Peyer's patch (tissue), 4 donors: ENCODE measurements around the gene ADK. TPM values are rescaled to one million over a fixed set of nuclear protein-coding genes. Genes with fewer than 3 reads are reported as not detected.

Experiments
- DNase-seq, 3 donors: peaks; one replicate each; pipeline ENCODE4 v3.0.0-alpha.2; 2017 to 2019
- H3K27ac ChIP-seq, 4 donors: fragments of 200-600 bp; sonication (generic); one replicate each; pipeline ENCODE4 v1.5.1; 2016 to 2019
- H3K27me3 ChIP-seq, 2 donors: fragments of 200-600 bp; sonication (generic); one replicate each; pipeline ENCODE4 v1.5.1; 2019
- H3K36me3 ChIP-seq, 3 donors: fragments of 200-600 bp; sonication (generic); one replicate each; pipeline ENCODE4 v1.5.1; 2016 to 2019
- H3K4me1 ChIP-seq, 4 donors: fragments of 200-600 bp; sonication (generic); one replicate each; pipeline ENCODE4 v1.5.1; 2016 to 2019
- H3K4me3 ChIP-seq, 4 donors: fragments of 200-600 bp; sonication (generic); 1 replicate in 3 of 4; 2 replicates in 1 of 4; pipeline ENCODE4 v1.5.1; 2016 to 2019; ENCODE audit warnings: mild to moderate bottlenecking in 1 of 4
- H3K9me3 ChIP-seq, 4 donors: fragments of 200-600 bp; sonication (generic); one replicate each; pipeline ENCODE4 v1.5.1; 2016 to 2019; ENCODE audit warnings: mild to moderate bottlenecking in 1 of 4
- CTCF ChIP-seq, 6 experiments: fragments of 450-650 bp in 4 of 6; fragments of 200-600 bp in 2 of 6; sonication (generic) in 1 of 6; IDR thresholded peaks; one replicate each; pipeline ENCODE4 v1.5.1; 2017 to 2019; ENCODE audit warnings: antibody characterized with exemption in 6 of 6, mild to moderate bottlenecking in 3 of 6, moderate library complexity in 1 of 6
- POLR2A ChIP-seq, 2 donors: fragments of 450-650 bp; IDR thresholded peaks; one replicate each; pipeline ENCODE4 v1.5.1; 2017; ENCODE audit warnings: antibody characterized with exemption in 2 of 2, mild to moderate bottlenecking in 2 of 2, moderate library complexity in 2 of 2
- total RNA-seq, 4 donors: library from RNA; depleted of rRNA; stranded (reverse); fragments of >200 nt; gene quantifications; one replicate each; pipeline ENCODE4 v1.1.0, GENCODE V29; 2016

ADK gene
- total RNA-seq, 4 donors from 2014 or later, result 7.4 to 50.3 (median 14.3) TPM

GRCh38 chr10:74674927-74675326, 523.9 kb downstream of the ADK start:
- peaks cover 0 to 6% (median 0%) of the 10 kb centered on the region in 3 donors for H3K36me3 ChIP-seq
- H3K9me3 ChIP-seq, result no peaks in the 10 kb centered on the region
- no peak overlapping the region for H3K4me3 ChIP-seq
- no peak overlapping the region for H3K27ac ChIP-seq
- H3K27me3 ChIP-seq, result no peaks in the 10 kb centered on the region
- no peaks in the 10 kb centered on the region for H3K4me1 ChIP-seq
- DNase-seq, result no peak
- no peak for TF ChIP-seq CTCF (IDR thresholded peaks at IDR 0.05)
- no peak for TF ChIP-seq POLR2A (IDR thresholded peaks at IDR 0.05)

GRCh38 chr10:74675484-74675883, 524.5 kb downstream of the ADK start:
- no peak for DNase-seq
- Histone ChIP-seq H3K27me3 (no peaks in the 10 kb centered on the region), H3K4me1 (no peaks in the 10 kb centered on the region), H3K36me3 (peaks cover 0 to 6% (median 0%) of the 10 kb centered on the region in 3 donors), H3K27ac (no peak overlapping the region), H3K4me3 (no peak overlapping the region), H3K9me3 (no peaks in the 10 kb centered on the region)
- TF ChIP-seq CTCF (IDR thresholded peaks at IDR 0.05), result no peak

- Histone ChIP-seq H3K27ac (no peak overlapping the region), H3K36me3 (peaks cover 0 to 6% (median 0%) of the 10 kb centered on the region in 3 donors), H3K9me3 (no peaks in the 10 kb centered on the region), H3K4me3 (no peak overlapping the region), H3K27me3 (no peaks in the 10 kb centered on the region), H3K4me1 (peaks cover 0 to 2% (median 0%) of the 10 kb centered on the region in 4 donors)
- TF ChIP-seq CTCF (IDR thresholded peaks at IDR 0.05) (no peak), POLR2A (IDR thresholded peaks at IDR 0.05) (no peak)
- no peak for DNase-seq
Observed at GRCh38 chr10:74677951-74678350, 526.9 kb downstream of the ADK start.

GRCh38 chr10:74681917-74682627, 531.1 kb downstream of the ADK start:
- H3K9me3 ChIP-seq, result no peaks in the 10 kb centered on the region
- H3K27me3 ChIP-seq, result no peaks in the 10 kb centered on the region
- no peaks in the 10 kb centered on the region for H3K36me3 ChIP-seq
- no peak for TF ChIP-seq CTCF (IDR thresholded peaks at IDR 0.05)
- TF ChIP-seq POLR2A (IDR thresholded peaks at IDR 0.05), result no peak
- peak overlapping the region in 1 of 4 donors; percentile 39 for H3K27ac ChIP-seq
- no peak for DNase-seq
- no peak overlapping the region for H3K4me3 ChIP-seq
- peaks cover 0 to 2% (median 0%) of the 10 kb centered on the region in 4 donors for H3K4me1 ChIP-seq

- no peaks in the 10 kb centered on the region for H3K36me3 ChIP-seq
- H3K27ac ChIP-seq, result no peak overlapping the region
- H3K4me1 ChIP-seq, result peaks cover 0 to 2% (median 0%) of the 10 kb centered on the region in 4 donors
- no peaks in the 10 kb centered on the region for H3K27me3 ChIP-seq
- DNase-seq, result no peak
- H3K4me3 ChIP-seq, result no peak overlapping the region
- TF ChIP-seq POLR2A (IDR thresholded peaks at IDR 0.05), result no peak
- TF ChIP-seq CTCF (IDR thresholded peaks at IDR 0.05), result no peak
- H3K9me3 ChIP-seq, result no peaks in the 10 kb centered on the region
Observed at GRCh38 chr10:74683067-74683466, 532.0 kb downstream of the ADK start.
